HG03108 (cell line): ENCODE data around the gene NXPH1.

Experiments used
- ATAC-seq: cut with Tn5 transposase; IDR thresholded peaks from one replicate; pipeline ENCODE4 v1.9.1; 2021; ENCODE audit warnings: moderate library complexity; ENCODE audit not compliant: unreplicated experiment

NXPH1 gene

GRCh38 chr7:8491544-8492489 is 58.4 kb downstream of the NXPH1 start:
- no peak for ATAC-seq

- ATAC-seq = no peak
These were observed 65.7 kb downstream of the NXPH1 start for GRCh38 chr7:8499128-8499527.

- ATAC-seq = no peak
These were observed 66.9 kb downstream of the NXPH1 start for GRCh38 chr7:8500286-8500685.

- no peak for ATAC-seq
These were observed 74.2 kb downstream of the NXPH1 start for GRCh38 chr7:8507566-8507965.

- ATAC-seq = no peak
These were observed 76.2 kb downstream of the NXPH1 start for GRCh38 chr7:8509621-8510020.

- ATAC-seq = no peak
These were observed 78.4 kb downstream of the NXPH1 start for GRCh38 chr7:8511855-8512254.

- no peak for ATAC-seq
These were observed 81.5 kb downstream of the NXPH1 start for GRCh38 chr7:8514781-8515519.

- no peak for ATAC-seq
These were observed 82.3 kb downstream of the NXPH1 start for GRCh38 chr7:8515640-8516185.

- no peak for ATAC-seq
These were observed 83.6 kb downstream of the NXPH1 start for GRCh38 chr7:8516976-8517375.

GRCh38 chr7:8528311-8528710 is 94.9 kb downstream of the NXPH1 start:
- ATAC-seq = no peak

GRCh38 chr7:8531991-8532515 is 98.6 kb downstream of the NXPH1 start:
- no peak for ATAC-seq

- ATAC-seq = no peak
These were observed 103.0 kb downstream of the NXPH1 start for GRCh38 chr7:8536431-8536830.

GRCh38 chr7:8549046-8549445 is 115.6 kb downstream of the NXPH1 start:
- ATAC-seq = no peak

GRCh38 chr7:8560501-8560900 is 127.1 kb downstream of the NXPH1 start:
- no peak for ATAC-seq

GRCh38 chr7:8561449-8561848 is 128.0 kb downstream of the NXPH1 start:
- no peak for ATAC-seq

- ATAC-seq = no peak
These were observed 130.9 kb downstream of the NXPH1 start for GRCh38 chr7:8564281-8564680.

GRCh38 chr7:8566016-8566415 is 132.6 kb downstream of the NXPH1 start:
- no peak for ATAC-seq

- no peak for ATAC-seq
These were observed 134.2 kb downstream of the NXPH1 start for GRCh38 chr7:8567626-8568025.

GRCh38 chr7:8579661-8580194 is 146.3 kb downstream of the NXPH1 start:
- ATAC-seq = no peak

- ATAC-seq = no peak
These were observed 148.4 kb downstream of the NXPH1 start for GRCh38 chr7:8581842-8582241.

GRCh38 chr7:8582728-8583127 is 149.3 kb downstream of the NXPH1 start:
- ATAC-seq = no peak
